Breast epithelium (tissue), 4 donors: Measurements from ENCODE around the gene ACP5. TPM values are rescaled to one million over a fixed set of nuclear protein-coding genes. Genes with fewer than 3 reads are reported as not detected.

Experiments used
- DNase-seq, 2 donors: peaks; one replicate each; pipeline ENCODE4 v3.0.0-alpha.2; 2019; ENCODE audit warnings: low spot score in 2 of 2
- H3K27ac ChIP-seq, 2 donors: fragments of 200-600 bp; sonication (generic) in 1 of 2; one replicate each; pipeline ENCODE4 v1.5.1; 2016 to 2019; ENCODE audit warnings: mild to moderate bottlenecking in 1 of 2
- H3K27me3 ChIP-seq, 2 donors: fragments of 200-600 bp; sonication (generic) in 1 of 2; one replicate each; pipeline versions ENCODE4 v1.5.1 to v1.6.0; 2017 to 2019; ENCODE audit warnings: control low read depth in 1 of 2, mild to moderate bottlenecking in 1 of 2
- H3K36me3 ChIP-seq: fragments of 200-600 bp; one replicate; pipeline ENCODE4 v1.5.1; 2019
- H3K4me1 ChIP-seq, 2 donors: fragments of 200-600 bp; sonication (generic); one replicate each; pipeline ENCODE4 v1.5.1; 2016 to 2019; ENCODE audit warnings: control low read depth in 1 of 2
- H3K4me3 ChIP-seq, 3 donors: fragments of 200-600 bp; sonication (generic); 1 replicate in 2 of 3; 2 replicates in 1 of 3; pipeline ENCODE4 v1.5.1; 2016 to 2019; ENCODE audit warnings: mild to moderate bottlenecking in 3 of 3, moderate library complexity in 2 of 3
- H3K9me3 ChIP-seq, 2 donors: fragments of 200-600 bp; sonication (generic) in 1 of 2; one replicate each; pipeline ENCODE4 v1.5.1; 2016 to 2019; ENCODE audit warnings: control low read depth in 1 of 2
- CTCF ChIP-seq, 3 donors: fragments of 450-650 bp; IDR thresholded peaks; one replicate each; pipeline ENCODE4 v1.5.1; 2016 to 2017; ENCODE audit warnings: antibody characterized with exemption in 3 of 3, mild to moderate bottlenecking in 3 of 3, moderate library complexity in 3 of 3
- POLR2A ChIP-seq: fragments of 450-650 bp; IDR thresholded peaks from one replicate; pipeline ENCODE4 v1.6.1; 2016; ENCODE audit warnings: antibody characterized with exemption, mild to moderate bottlenecking, moderate library complexity
- POLR2AphosphoS5 ChIP-seq, 3 donors: sonication (generic); formaldehyde crosslinking; IDR thresholded peaks; one replicate each; pipeline ENCODE4 v1.6.1; 2017; ENCODE audit warnings: antibody characterized with exemption in 3 of 3
- intact Hi-C: fragments of 100-400 bp; cut with DNase I; formaldehyde crosslinking; loops from one replicate; pipeline ENCODE4 v1.15.1; 2023; ENCODE audit warnings: low total_unique reads
- total RNA-seq, 3 donors: library from RNA; depleted of rRNA; stranded (reverse); fragments of >200 nt; gene quantifications; one replicate each; pipeline ENCODE4 v1.1.0, GENCODE V29; 2016

ACP5 gene
- total RNA-seq, 3 donors from 2014 or later: 33.4 to 101 (median 92.8) TPM

GRCh38 chr19:11538232-11539036 lies 39.0 kb downstream of the ACP5 start, which contains the start of gene CNN1:
Gene CNN1 (plus strand): TSS chr19:11538851. CDS start chr19:11538928, 77 bp downstream.
- intact Hi-C loops: no loop called here
- peak within 1 kb of the TSS; percentile 26 to 66 (median 57) for H3K4me3 ChIP-seq
- H3K4me1 ChIP-seq: no peaks in the 10 kb centered on the region
- H3K27me3 ChIP-seq: peaks cover 0 to 12% of the 10 kb centered on the region in 2 donors
- H3K27ac ChIP-seq: peak within 1 kb of the TSS; percentile 91 to 92
- H3K9me3 ChIP-seq: no peaks in the 10 kb centered on the region
- H3K36me3 ChIP-seq: no peaks in the 10 kb centered on the region
- DNase-seq: peak; percentile 66 to 93
- TF ChIP-seq POLR2A: peak; percentile 34
- TF ChIP-seq CTCF (IDR thresholded peaks at IDR 0.05): no peak
- TF ChIP-seq POLR2AphosphoS5 (IDR thresholded peaks at IDR 0.05): peak; percentile 41 to 88 (median 60)

- intact Hi-C loops: no loop called here
Observed at GRCh38 chr19:11535792-11536595, 41.5 kb downstream of the ACP5 start.

GRCh38 chr19:11534948-11535347 lies 42.5 kb downstream of the ACP5 start:
- no peak for TF ChIP-seq POLR2A
- no peak for TF ChIP-seq CTCF (IDR thresholded peaks at IDR 0.05)
- no peak for TF ChIP-seq POLR2AphosphoS5 (IDR thresholded peaks at IDR 0.05)
- DNase-seq: no peak
- Histone ChIP-seq H3K4me3 (no peak overlapping the region), H3K36me3 (no peaks in the 10 kb centered on the region), H3K27me3 (peaks cover 0 to 11% of the 10 kb centered on the region in 2 donors), H3K9me3 (no peaks in the 10 kb centered on the region), H3K27ac (peak overlapping the region; percentile 66 to 68), H3K4me1 (no peaks in the 10 kb centered on the region)
- intact Hi-C loops: no loop called here

More at GRCh38 chr19:11535792-11536595, 41.5 kb downstream of the ACP5 start:
- H3K4me1 ChIP-seq: no peaks in the 10 kb centered on the region
- TF ChIP-seq POLR2AphosphoS5 (IDR thresholded peaks at IDR 0.05) (peak; percentile 38 to 65 (median 42)), POLR2A (no peak), CTCF (IDR thresholded peaks at IDR 0.05) (peak; percentile 61 to 83 (median 80))
- peak overlapping the region; percentile 66 to 68 for H3K27ac ChIP-seq
- H3K36me3 ChIP-seq: no peaks in the 10 kb centered on the region
- H3K27me3 ChIP-seq: peaks cover 0 to 12% of the 10 kb centered on the region in 2 donors
- H3K4me3 ChIP-seq: peak overlapping the region; percentile 25 to 49 (median 37)
- DNase-seq: peak; percentile 90 to 91
- no peaks in the 10 kb centered on the region for H3K9me3 ChIP-seq

- TF ChIP-seq POLR2A (no peak), CTCF (IDR thresholded peaks at IDR 0.05) (no peak), POLR2AphosphoS5 (IDR thresholded peaks at IDR 0.05) (no peak)
- intact Hi-C loops: no loop called here
Observed at GRCh38 chr19:11534538-11534937, 42.9 kb downstream of the ACP5 start.

More at GRCh38 chr19:11534538-11534937, 42.9 kb downstream of the ACP5 start:
- Histone ChIP-seq H3K4me3 (no peak overlapping the region), H3K36me3 (no peaks in the 10 kb centered on the region), H3K27me3 (peaks cover 0 to 7% of the 10 kb centered on the region in 2 donors), H3K9me3 (no peaks in the 10 kb centered on the region), H3K27ac (peak overlapping the region in 1 of 2 donors; percentile 68), H3K4me1 (no peaks in the 10 kb centered on the region)
- DNase-seq: no peak
